Fibroblast of villous mesenchyme (primary cell): ENCODE measurements around the gene CRTC1. TPM values are rescaled to one million over a fixed set of nuclear protein-coding genes. Genes with fewer than 3 reads are reported as not detected.
A peak's percentile ranks its signal among the peaks of the same experiment; 100 is the strongest.

Experiments used
- DNase-seq: peaks from one replicate; pipeline ENCODE4 v3.0.0-alpha.2; 2010; ENCODE audit warnings: low read depth
- H3K4me3 ChIP-seq: 2 replicates; pipeline ENCODE4 v1.5.1; 2011; ENCODE audit warnings: low read depth, mild to moderate bottlenecking, low read length
- CTCF ChIP-seq: IDR thresholded peaks from 2 replicates; pipeline ENCODE4 v1.5.1; 2012; ENCODE audit warnings: low read depth, mild to moderate bottlenecking, low read length; ENCODE audit not compliant: insufficient read depth
- total RNA-seq: library from RNA; depleted of rRNA; stranded (reverse); fragments of >200 nt; gene quantifications from 2 replicates; pipeline ENCODE4 v1.2.3, GENCODE V29; 2012

The CRTC1 gene
- total RNA-seq, 1 donor = 2.2 TPM

GRCh38 chr19:18773682-18774081 lies 90.2 kb downstream of the CRTC1 start:
- DNase-seq = no peak
- no peak for TF ChIP-seq CTCF
- no peak overlapping the region for H3K4me3 ChIP-seq

GRCh38 chr19:18774107-18774506 lies 90.6 kb downstream of the CRTC1 start:
- no peak for TF ChIP-seq CTCF
- no peak overlapping the region for H3K4me3 ChIP-seq
- DNase-seq = no peak

GRCh38 chr19:18774782-18775444 lies 91.4 kb downstream of the CRTC1 start:
- no peak for DNase-seq

GRCh38 chr19:18775586-18776287 lies 92.3 kb downstream of the CRTC1 start:
- H3K4me3 ChIP-seq = no peak overlapping the region
- TF ChIP-seq CTCF = no peak
- DNase-seq = peak; percentile 36

More at GRCh38 chr19:18774782-18775444, 91.4 kb downstream of the CRTC1 start:
- no peak overlapping the region for H3K4me3 ChIP-seq
- TF ChIP-seq CTCF = no peak

GRCh38 chr19:18776288-18776594 lies 92.8 kb downstream of the CRTC1 start:
- no peak overlapping the region for H3K4me3 ChIP-seq
- DNase-seq = peak; percentile 53
- peak; percentile 47 for TF ChIP-seq CTCF

- TF ChIP-seq CTCF = no peak
- DNase-seq = peak; percentile 13
- H3K4me3 ChIP-seq = no peak overlapping the region
These were observed 93.3 kb downstream of the CRTC1 start for GRCh38 chr19:18776736-18777135.
